SK-N-SH (cell line): ENCODE data around the gene MAP1LC3A. TPM values are rescaled to one million over a fixed set of nuclear protein-coding genes. Genes with fewer than 3 reads are reported as not detected.

Experiments used
- CTCF ChIA-PET: fragments of 300-600, 350-600 bp; formaldehyde crosslinking; extraction: SDS; loops from one replicate; lab custom pipeline; 2021; lab: Yijun Ruan, JAX
- POLR2A ChIA-PET: fragments of 350-600 bp; sonication (Branson Sonifier 250); formaldehyde crosslinking; extraction: SDS; loops from one replicate; lab custom pipeline; 2020; ENCODE audit warnings: antibody characterized with exemption, inconsistent platforms; lab: Yijun Ruan, JAX
- DNase-seq: peaks from one replicate; pipeline ENCODE4 v3.0.0; 2012
- H2AFZ ChIP-seq: fragments of 200-600 bp; sonication (generic); 2 replicates; pipeline ENCODE4 v1.8.1; 2016; ENCODE audit warnings: antibody characterized with exemption, mild to moderate bottlenecking, low read depth
- H3F3A ChIP-seq: fragments of 200-600 bp; sonication (generic); replicated peaks from 2 replicates; pipeline ENCODE3; 2016; ENCODE audit warnings: antibody characterized with exemption, mild to moderate bottlenecking; ENCODE audit not compliant: insufficient read depth
- H3K27ac ChIP-seq, 2 experiments: fragments of 200-500 bp in 1 of 2; fragments of 200-600 bp in 1 of 2; sonication (Bioruptor generic) in 1 of 2; sonication (generic), shearing (Covaris generic) in 1 of 2; 2 replicates each; pipeline versions ENCODE4 v1.5.1 to v1.6.1; 2014 to 2016; ENCODE audit warnings: low read depth in 2 of 2, inconsistent platforms in 1 of 2, low read length in 1 of 2, mild to moderate bottlenecking in 1 of 2, mixed read lengths in 1 of 2
- H3K27me3 ChIP-seq: fragments of 200-600 bp; sonication (generic), shearing (Covaris generic); 2 replicates; pipeline ENCODE4 v1.6.1; 2016; ENCODE audit warnings: mixed run types; ENCODE audit not compliant: insufficient read depth
- H3K36me3 ChIP-seq, 2 experiments: fragments of 200-500 bp in 1 of 2; fragments of 200-600 bp in 1 of 2; sonication (Bioruptor generic) in 1 of 2; sonication (generic) in 1 of 2; replicated peaks in 1 of 2; 2 replicates each; pipeline versions ENCODE3 to v1.5.1; 2014 to 2016; ENCODE audit warnings: low read length in 1 of 2, mild to moderate bottlenecking in 1 of 2; ENCODE audit not compliant: insufficient read depth in 2 of 2, control insufficient read depth in 1 of 2
- H3K4me1 ChIP-seq, 2 experiments: fragments of 200-500 bp in 1 of 2; fragments of 200-600 bp in 1 of 2; sonication (Bioruptor generic) in 1 of 2; sonication (generic), shearing (Covaris generic) in 1 of 2; 2 replicates each; pipeline versions ENCODE4 v1.5.1 to v1.6.1; 2014 to 2016; ENCODE audit warnings: low read depth in 1 of 2, low read length in 1 of 2, mixed run types in 1 of 2; ENCODE audit not compliant: insufficient read depth in 2 of 2, control insufficient read depth in 1 of 2
- H3K4me2 ChIP-seq: fragments of 200-600 bp; sonication (generic), shearing (Covaris generic); 2 replicates; pipeline ENCODE4 v1.6.1; 2017; ENCODE audit warnings: mixed run types
- H3K4me3 ChIP-seq, 2 experiments: fragments of 200-500 bp in 1 of 2; fragments of 200-600 bp in 1 of 2; sonication (Bioruptor generic) in 1 of 2; sonication (generic), shearing (Covaris generic) in 1 of 2; 2 replicates each; pipeline versions ENCODE4 v1.5.1 to v1.8.1; 2014 to 2016; ENCODE audit warnings: low read depth in 2 of 2, inconsistent platforms in 1 of 2, low read length in 1 of 2, mild to moderate bottlenecking in 1 of 2, mixed read lengths in 1 of 2, moderate library complexity in 1 of 2
- H3K79me2 ChIP-seq: fragments of 200-600 bp; sonication (generic); 2 replicates; pipeline ENCODE4 v1.8.1; 2017; ENCODE audit warnings: mild to moderate bottlenecking; ENCODE audit not compliant: insufficient read depth
- H3K9ac ChIP-seq: fragments of 200-600 bp; sonication (generic); 2 replicates; pipeline ENCODE4 v1.6.1; 2017; ENCODE audit warnings: mixed run types
- H3K9me2 ChIP-seq: fragments of 200-600 bp; sonication (generic); 2 replicates; pipeline ENCODE4 v1.6.1; 2017; ENCODE audit warnings: mixed run types
- H3K9me3 ChIP-seq: fragments of 200-600 bp; sonication (generic); 2 replicates; pipeline ENCODE4 v1.6.1; 2017; ENCODE audit warnings: mixed run types, mild to moderate bottlenecking, moderate library complexity
- H4K20me1 ChIP-seq: fragments of 200-600 bp; sonication (generic); 2 replicates; pipeline ENCODE4 v1.6.1; 2017; ENCODE audit warnings: mild to moderate bottlenecking, mixed run types; ENCODE audit not compliant: insufficient read depth
- FOSL2 ChIP-seq: IDR thresholded peaks from 2 replicates; pipeline ENCODE4 v1.4.0; 2012; ENCODE audit warnings: low read depth, mild to moderate bottlenecking, moderate library complexity, borderline replicate concordance
- FOXM1 ChIP-seq: IDR thresholded peaks from 2 replicates; pipeline ENCODE4 v1.4.0; 2012; ENCODE audit warnings: low read depth, mild to moderate bottlenecking
- IRF3 ChIP-seq: fragments of 150-350 bp; IDR thresholded peaks from 2 replicates; pipeline ENCODE4 v1.6.1; 2016; ENCODE audit warnings: mild to moderate bottlenecking, low read depth, low read length
- MAX ChIP-seq: IDR thresholded peaks from 2 replicates; pipeline ENCODE4 v1.4.0; 2012; ENCODE audit warnings: low read depth
- MEF2A ChIP-seq: IDR thresholded peaks from 2 replicates; pipeline ENCODE4 v1.4.0; 2012; ENCODE audit warnings: low read depth, borderline replicate concordance
- NFIC ChIP-seq: IDR thresholded peaks from 2 replicates; pipeline ENCODE4 v1.4.0; 2012; ENCODE audit warnings: borderline replicate concordance
- POLR2AphosphoS5 ChIP-seq: IDR thresholded peaks from 2 replicates; pipeline ENCODE4 v1.6.1; 2012; ENCODE audit warnings: low read depth, low read length
- RFX5 ChIP-seq: IDR thresholded peaks from 2 replicates; pipeline ENCODE4 v1.6.1; 2012; ENCODE audit warnings: mild to moderate bottlenecking, improper control_type of control experiment, low read length
- RXRA ChIP-seq: IDR thresholded peaks from 2 replicates; pipeline ENCODE4 v1.4.0; 2012; ENCODE audit warnings: low read depth, mild to moderate bottlenecking, borderline replicate concordance
- SMC3 ChIP-seq: IDR thresholded peaks from 2 replicates; pipeline ENCODE4 v1.6.1; 2012; ENCODE audit warnings: low read depth, low read length, improper control_type of control experiment
- TAF1 ChIP-seq: IDR thresholded peaks from 2 replicates; pipeline ENCODE4 v1.6.1; 2012; ENCODE audit warnings: low read depth, mild to moderate bottlenecking, low read length, moderate library complexity, borderline replicate concordance
- TCF12 ChIP-seq: IDR thresholded peaks from 2 replicates; pipeline ENCODE4 v1.4.0; 2012
- USF2 ChIP-seq: fragments of 150-350 bp; IDR thresholded peaks from 2 replicates; pipeline ENCODE4 v1.6.1; 2017; ENCODE audit warnings: antibody characterized with exemption, low read length, low read depth, borderline replicate concordance
- WGBS: methylation state at CpG from one replicate; pipeline ENCODE4 v1.1.6; 2017; ENCODE audit warnings: low lambda C conversion rate; 5-methylcytosine and 5-hydroxymethylcytosine counted together
- polyA plus RNA-seq, 3 experiments: library from polyadenylated mRNA; depleted of rRNA; stranded (reverse); fragments of >200 nt; gene quantifications; 2 replicates each; pipeline ENCODE4 v1.2.3, GENCODE V29; 2012
- TF ChIP-seq, protein P1 (sequence below): IDR thresholded peaks from 2 replicates; pipeline ENCODE4 v1.4.0; 2012; ENCODE audit warnings: low read depth, borderline replicate concordance
- TF ChIP-seq, protein P2 (sequence below): IDR thresholded peaks from 2 replicates; pipeline ENCODE4 v1.6.1; 2012; ENCODE audit warnings: mild to moderate bottlenecking, low read depth, low read length, moderate library complexity

The MAP1LC3A gene
- polyA plus RNA-seq, 1 of the 3 experiments (the other 2 are of a cell fraction): 24.9 TPM

GRCh38 chr20:34585019-34585418, 26.5 kb downstream of the MAP1LC3A start (continued):
- TF ChIP-seq SMC3: no peak
- no peak for TF ChIP-seq MEF2A
- TF ChIP-seq, protein P1, sequence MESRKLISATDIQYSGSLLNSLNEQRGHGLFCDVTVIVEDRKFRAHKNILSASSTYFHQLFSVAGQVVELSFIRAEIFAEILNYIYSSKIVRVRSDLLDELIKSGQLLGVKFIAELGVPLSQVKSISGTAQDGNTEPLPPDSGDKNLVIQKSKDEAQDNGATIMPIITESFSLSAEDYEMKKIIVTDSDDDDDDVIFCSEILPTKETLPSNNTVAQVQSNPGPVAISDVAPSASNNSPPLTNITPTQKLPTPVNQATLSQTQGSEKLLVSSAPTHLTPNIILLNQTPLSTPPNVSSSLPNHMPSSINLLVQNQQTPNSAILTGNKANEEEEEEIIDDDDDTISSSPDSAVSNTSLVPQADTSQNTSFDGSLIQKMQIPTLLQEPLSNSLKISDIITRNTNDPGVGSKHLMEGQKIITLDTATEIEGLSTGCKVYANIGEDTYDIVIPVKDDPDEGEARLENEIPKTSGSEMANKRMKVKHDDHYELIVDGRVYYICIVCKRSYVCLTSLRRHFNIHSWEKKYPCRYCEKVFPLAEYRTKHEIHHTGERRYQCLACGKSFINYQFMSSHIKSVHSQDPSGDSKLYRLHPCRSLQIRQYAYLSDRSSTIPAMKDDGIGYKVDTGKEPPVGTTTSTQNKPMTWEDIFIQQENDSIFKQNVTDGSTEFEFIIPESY: no peak
- no peak for TF ChIP-seq RFX5
- no peak for TF ChIP-seq FOSL2
- no peak for TF ChIP-seq TAF1
- no peak for TF ChIP-seq USF2

GRCh38 chr20:34586488-34587163, 28.1 kb downstream of the MAP1LC3A start:
- Histone ChIP-seq H3K36me3 (no peaks in the 10 kb centered on the region), H3K4me1 (peaks cover 0 to 8% of the 10 kb centered on the region in 2 experiments; a peak in 2 of 4 replicates), H4K20me1 (no peaks in the 10 kb centered on the region), H3K9me2 (no peaks in the 10 kb centered on the region), H3K79me2 (no peaks in the 10 kb centered on the region), H3K9me3 (no peaks in the 10 kb centered on the region), H3K4me2 (no peak overlapping the region), H2AFZ (no peak overlapping the region), H3K27ac (no peak overlapping the region), H3K27me3 (no peaks in the 10 kb centered on the region), H3K4me3 (no peak overlapping the region), H3K9ac (no peak overlapping the region), H3F3A (no peaks in the 10 kb centered on the region)
- DNase-seq: no peak
- POLR2A ChIA-PET: no interaction called here
- TF ChIP-seq MEF2A: no peak
- CTCF ChIA-PET: no interaction called here
- 95% methylated on average over 8 of the region's 9 CpGs for WGBS

- Histone ChIP-seq H3K4me2 (no peak overlapping the region), H3K9ac (no peak overlapping the region), H3K27ac (no peak overlapping the region), H2AFZ (no peak overlapping the region), H3K9me2 (no peaks in the 10 kb centered on the region), H3F3A (peaks cover 4% of the 10 kb centered on the region), H3K9me3 (no peaks in the 10 kb centered on the region), H3K4me3 (no peak overlapping the region), H3K36me3 (no peaks in the 10 kb centered on the region), H3K79me2 (no peaks in the 10 kb centered on the region), H3K4me1 (no peaks in the 10 kb centered on the region), H4K20me1 (no peaks in the 10 kb centered on the region), H3K27me3 (no peaks in the 10 kb centered on the region)
- TF ChIP-seq, protein P2, sequence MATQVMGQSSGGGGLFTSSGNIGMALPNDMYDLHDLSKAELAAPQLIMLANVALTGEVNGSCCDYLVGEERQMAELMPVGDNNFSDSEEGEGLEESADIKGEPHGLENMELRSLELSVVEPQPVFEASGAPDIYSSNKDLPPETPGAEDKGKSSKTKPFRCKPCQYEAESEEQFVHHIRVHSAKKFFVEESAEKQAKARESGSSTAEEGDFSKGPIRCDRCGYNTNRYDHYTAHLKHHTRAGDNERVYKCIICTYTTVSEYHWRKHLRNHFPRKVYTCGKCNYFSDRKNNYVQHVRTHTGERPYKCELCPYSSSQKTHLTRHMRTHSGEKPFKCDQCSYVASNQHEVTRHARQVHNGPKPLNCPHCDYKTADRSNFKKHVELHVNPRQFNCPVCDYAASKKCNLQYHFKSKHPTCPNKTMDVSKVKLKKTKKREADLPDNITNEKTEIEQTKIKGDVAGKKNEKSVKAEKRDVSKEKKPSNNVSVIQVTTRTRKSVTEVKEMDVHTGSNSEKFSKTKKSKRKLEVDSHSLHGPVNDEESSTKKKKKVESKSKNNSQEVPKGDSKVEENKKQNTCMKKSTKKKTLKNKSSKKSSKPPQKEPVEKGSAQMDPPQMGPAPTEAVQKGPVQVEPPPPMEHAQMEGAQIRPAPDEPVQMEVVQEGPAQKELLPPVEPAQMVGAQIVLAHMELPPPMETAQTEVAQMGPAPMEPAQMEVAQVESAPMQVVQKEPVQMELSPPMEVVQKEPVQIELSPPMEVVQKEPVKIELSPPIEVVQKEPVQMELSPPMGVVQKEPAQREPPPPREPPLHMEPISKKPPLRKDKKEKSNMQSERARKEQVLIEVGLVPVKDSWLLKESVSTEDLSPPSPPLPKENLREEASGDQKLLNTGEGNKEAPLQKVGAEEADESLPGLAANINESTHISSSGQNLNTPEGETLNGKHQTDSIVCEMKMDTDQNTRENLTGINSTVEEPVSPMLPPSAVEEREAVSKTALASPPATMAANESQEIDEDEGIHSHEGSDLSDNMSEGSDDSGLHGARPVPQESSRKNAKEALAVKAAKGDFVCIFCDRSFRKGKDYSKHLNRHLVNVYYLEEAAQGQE: no peak
- TF ChIP-seq MAX: no peak
- TF ChIP-seq TCF12: no peak
- no peak for TF ChIP-seq IRF3
- TF ChIP-seq POLR2AphosphoS5: no peak
- TF ChIP-seq RXRA: no peak
- no peak for TF ChIP-seq FOXM1
- TF ChIP-seq SMC3: no peak
- no peak for TF ChIP-seq NFIC
- CTCF ChIA-PET: no interaction called here
- POLR2A ChIA-PET: no interaction called here
- DNase-seq: no peak
- WGBS: 92% methylated on average over 9 of the region's 9 CpGs
Measured at GRCh38 chr20:34595377-34596184, 37.1 kb downstream of the MAP1LC3A start.
